HepG2 (cell line): ENCODE data around the gene ZNF786. TPM values are rescaled to one million over a fixed set of nuclear protein-coding genes. Genes with fewer than 3 reads are reported as not detected.

ENCODE experiments used
- BCL3 ChIP-seq: sonication (generic); formaldehyde crosslinking; IDR thresholded peaks from 2 replicates; pipeline ENCODE4 v1.5.1; 2020; ENCODE audit warnings: mild to moderate bottlenecking, missing genetic modification reagents, moderate library complexity
- CHD2 ChIP-seq: IDR thresholded peaks from 2 replicates; pipeline ENCODE4 v1.6.1; 2011; ENCODE audit warnings: low read depth, low read length, improper control_type of control experiment
- IKZF4 ChIP-seq: sonication (generic); formaldehyde crosslinking; IDR thresholded peaks from 2 replicates; pipeline ENCODE4 v1.5.1; 2020; ENCODE audit warnings: borderline replicate concordance, mild to moderate bottlenecking, low read depth, missing genetic modification reagents; ENCODE audit errors: not compliant biosample characterization
- IRF1 ChIP-seq: sonication (generic); formaldehyde crosslinking; IDR thresholded peaks from 2 replicates; pipeline ENCODE4 v1.4.0; 2020; ENCODE audit warnings: low read depth, mild to moderate bottlenecking, missing genetic modification reagents
- KDM3A ChIP-seq: IDR thresholded peaks from 2 replicates; pipeline ENCODE4 v1.6.1; 2018; ENCODE audit warnings: low read depth, missing compliant biosample characterization
- KDM5A ChIP-seq: fragments of 200-600 bp; sonication (generic); IDR thresholded peaks from 2 replicates; pipeline ENCODE4 v1.7.0; 2018; ENCODE audit warnings: antibody characterized with exemption, mild to moderate bottlenecking, low read length, borderline replicate concordance
- MATR3 ChIP-seq: sonication (generic); formaldehyde crosslinking; IDR thresholded peaks from 2 replicates; pipeline ENCODE4 v1.4.0; 2020; ENCODE audit warnings: missing genetic modification reagents
- MIXL1 ChIP-seq: IDR thresholded peaks from 2 replicates; pipeline ENCODE4 v1.6.1; 2016
- SNAPC4 ChIP-seq: sonication (generic); formaldehyde crosslinking; IDR thresholded peaks from 2 replicates; pipeline ENCODE4 v1.4.0; 2020; ENCODE audit warnings: mild to moderate bottlenecking, missing genetic modification reagents
- ZBED4 ChIP-seq: sonication (generic); formaldehyde crosslinking; IDR thresholded peaks from 2 replicates; pipeline ENCODE4 v1.4.0; 2020; ENCODE audit warnings: missing genetic modification reagents, borderline replicate concordance
- ZBTB42 ChIP-seq: sonication (generic); formaldehyde crosslinking; IDR thresholded peaks from 2 replicates; pipeline ENCODE4 v1.5.0; 2020; ENCODE audit warnings: mild to moderate bottlenecking, missing genetic modification reagents
- ZNF253 ChIP-seq: sonication (generic); formaldehyde crosslinking; IDR thresholded peaks from 2 replicates; pipeline ENCODE4 v1.8.0; 2022; ENCODE audit warnings: mild to moderate bottlenecking, missing genetic modification reagents, borderline replicate concordance
- ZNF333 ChIP-seq: sonication (generic); formaldehyde crosslinking; IDR thresholded peaks from 2 replicates; pipeline ENCODE4 v1.4.0; 2020; ENCODE audit warnings: mild to moderate bottlenecking, missing genetic modification reagents, borderline replicate concordance
- ZNF530 ChIP-seq: sonication (generic); formaldehyde crosslinking; IDR thresholded peaks from 2 replicates; pipeline ENCODE4 v1.5.0; 2020; ENCODE audit warnings: low read depth, mild to moderate bottlenecking, missing genetic modification reagents
- ZNF589 ChIP-seq: sonication (generic); formaldehyde crosslinking; conservative IDR thresholded peaks from 2 replicates; pipeline ENCODE4 v1.8.0; 2022; ENCODE audit warnings: mild to moderate bottlenecking, moderate library complexity, missing genetic modification reagents
- polyA plus RNA-seq, 8 experiments: library from polyadenylated mRNA; depleted of rRNA in 3 of 8; stranded (reverse) in 7 of 8; unstranded in 1 of 8; fragments of >200 nt; fragmentation: Illumina TruSeq in 4 of 8; extraction: Trizol in 4 of 8; gene quantifications; 2 replicates each; pipeline versions ENCODE4 v1.2.1 to v1.2.3, GENCODE V29; 2011 to 2016; ENCODE audit warnings: low read depth in 4 of 8, missing spikeins in 1 of 8, mixed read lengths in 1 of 8; ENCODE audit not compliant: insufficient read depth in 1 of 8
- total RNA-seq, 5 experiments: library from RNA; depleted of rRNA; stranded (reverse); fragments of >200 nt; fragmentation: Illumina TruSeq; extraction: Trizol; gene quantifications; 2 replicates each; pipeline ENCODE4 v1.2.3, GENCODE V29; 2016; ENCODE audit warnings: low read depth in 1 of 5

Gene ZNF786
- total and polyA plus RNA-seq, 2 of the 13 experiments (the other 11 are each of a cell fraction or from before 2014, with no cell fraction given), result 2.0 to 4.0 TPM

GRCh38 chr7:149125863-149126661 lies 35.5 kb upstream of the ZNF786 start, which contains the start of gene ZNF425 (continued):
- TF ChIP-seq SNAPC4, result peak; percentile 95
- TF ChIP-seq KDM5A, result peak; percentile 79
- peak; percentile 71; the same call in 1 of the 2 replicates for TF ChIP-seq ZNF253 (CRISPR knock-in tag)
- TF ChIP-seq ZBED4 (CRISPR knock-in tag), result peak; percentile 69; the same call in 1 of the 2 replicates
- no peak for TF ChIP-seq CHD2
- no peak for TF ChIP-seq ZBTB42 (CRISPR knock-in tag)
- peak; percentile 52 for TF ChIP-seq BCL3 (CRISPR knock-in tag)
- peak; percentile 97; the same call in 1 of the 2 replicates for TF ChIP-seq ZNF333 (CRISPR knock-in tag)
- no peak for TF ChIP-seq ZNF530
- peak; percentile 25 for TF ChIP-seq IKZF4 (CRISPR knock-in tag)
- TF ChIP-seq KDM3A (CRISPR knock-in tag), result peak; percentile 97
- no peak for TF ChIP-seq MATR3 (CRISPR knock-in tag)
- TF ChIP-seq MIXL1 (CRISPR knock-in tag), result peak; percentile 73
- no peak for TF ChIP-seq IRF1
- no peak; the same call in 1 of the 2 replicates for TF ChIP-seq ZNF589 (CRISPR knock-in tag)
